Keratinocyte (primary cell): ENCODE data around the gene HSFX1. TPM values are rescaled to one million over a fixed set of nuclear protein-coding genes. Genes with fewer than 3 reads are reported as not detected.

ENCODE experiments used
- DNase-seq: peaks from one replicate; pipeline ENCODE4 v3.0.0-alpha.2; 2011; ENCODE audit warnings: low read depth, missing footprints, low spot score
- FAIRE-seq: peaks from 2 replicates; lab custom pipeline; 2011; peaks lifted over from hg19 to GRCh38; lab: Jason Lieb, UNC
- H2AFZ ChIP-seq: 2 replicates; pipeline ENCODE4 v1.6.0; 2012; ENCODE audit warnings: low read length, control low read depth, inconsistent platforms; ENCODE audit not compliant: control insufficient read depth
- H3K27ac ChIP-seq: 2 replicates; pipeline ENCODE4 v1.5.1; 2011; ENCODE audit warnings: low read length; ENCODE audit not compliant: control insufficient read depth, insufficient read depth
- H3K27me3 ChIP-seq: 3 replicates; pipeline ENCODE4 v1.6.0; 2011; ENCODE audit warnings: low read length; ENCODE audit not compliant: control insufficient read depth, insufficient read depth; ENCODE audit errors: extremely low read depth
- H3K36me3 ChIP-seq, 2 experiments: 2 replicates in 1 of 2; 3 replicates in 1 of 2; pipeline ENCODE4 v1.5.1; 2011; ENCODE audit warnings: low read length in 2 of 2, mild to moderate bottlenecking in 1 of 2; ENCODE audit not compliant: control insufficient read depth in 2 of 2, insufficient read depth in 2 of 2; ENCODE audit errors: extremely low read depth in 1 of 2
- H3K4me1 ChIP-seq: 3 replicates; pipeline ENCODE4 v1.5.1; 2011; ENCODE audit warnings: low read length; ENCODE audit not compliant: control insufficient read depth, insufficient read depth; ENCODE audit errors: extremely low read depth
- H3K4me2 ChIP-seq: 3 replicates; pipeline ENCODE4 v1.6.0; 2011; ENCODE audit warnings: low read depth, low read length; ENCODE audit not compliant: control insufficient read depth, insufficient read depth; ENCODE audit errors: extremely low read depth
- H3K4me3 ChIP-seq, 3 experiments: fragments of 200-600 bp in 1 of 3; sonication (generic) in 1 of 3; 2 replicates in 2 of 3; 3 replicates in 1 of 3; pipeline ENCODE4 v1.5.1; 2011 to 2016; ENCODE audit warnings: low read length in 3 of 3, mild to moderate bottlenecking in 3 of 3, control low read depth in 2 of 3, inconsistent platforms in 1 of 3, low read depth in 1 of 3, mixed read lengths in 1 of 3, mixed run types in 1 of 3, moderate library complexity in 1 of 3; ENCODE audit not compliant: control insufficient read depth in 2 of 3, insufficient read depth in 2 of 3; ENCODE audit errors: extremely low read depth in 1 of 3
- H3K79me2 ChIP-seq: 2 replicates; pipeline ENCODE4 v1.6.0; 2012; ENCODE audit warnings: low read length; ENCODE audit not compliant: control insufficient read depth, insufficient read depth
- H3K9ac ChIP-seq: 3 replicates; pipeline ENCODE4 v1.6.0; 2011; ENCODE audit warnings: low read length; ENCODE audit not compliant: control insufficient read depth, insufficient read depth; ENCODE audit errors: extremely low read depth
- H3K9me1 ChIP-seq: 3 replicates; pipeline ENCODE4 v1.6.0; 2011; ENCODE audit warnings: low read length; ENCODE audit not compliant: control insufficient read depth, insufficient read depth; ENCODE audit errors: extremely low read depth
- H3K9me3 ChIP-seq: 2 replicates; pipeline ENCODE4 v1.5.1; 2012; ENCODE audit warnings: low read depth, low read length; ENCODE audit not compliant: control insufficient read depth
- H4K20me1 ChIP-seq: 3 replicates; pipeline ENCODE4 v1.6.0; 2011; ENCODE audit warnings: low read length; ENCODE audit not compliant: control insufficient read depth, insufficient read depth; ENCODE audit errors: extremely low read depth
- CTCF ChIP-seq, 3 experiments: IDR thresholded peaks in 1 of 3; conservative IDR thresholded peaks in 1 of 3; optimal IDR thresholded peaks in 1 of 3; 2 replicates in 2 of 3; 3 replicates in 1 of 3; pipeline versions ENCODE3 to v1.5.1; 2011; ENCODE audit warnings: low read length in 3 of 3, mild to moderate bottlenecking in 3 of 3, moderate library complexity in 2 of 3, control low read depth in 1 of 3, inconsistent platforms in 1 of 3; ENCODE audit not compliant: insufficient read depth in 2 of 3; ENCODE audit errors: extremely low read depth in 1 of 3
- EZH2 ChIP-seq: IDR thresholded peaks from one replicate; pipeline ENCODE4 v1.6.1; 2012; ENCODE audit warnings: inconsistent platforms, mild to moderate bottlenecking, low read length, moderate library complexity
- dilution Hi-C: fragments of 300-500 bp; cut with MboI; formaldehyde crosslinking; loops from one replicate; pipeline ENCODE4 v1.7.0; 2020; ENCODE audit warnings: low sequenced_read_pairs; ENCODE audit not compliant: extremely low pct_ligation_motif_present
- polyA plus RNA-seq, 5 experiments: library from polyadenylated mRNA; depleted of rRNA in 3 of 5; stranded (reverse) in 3 of 5; stranded (forward) in 1 of 5; unstranded in 1 of 5; fragments of >200 nt; gene quantifications; 1 replicate in 1 of 5; 2 replicates in 3 of 5; 3 replicates in 1 of 5; pipeline versions ENCODE4 v1.2.1 to v1.2.3, GENCODE V29; 2011 to 2012; ENCODE audit warnings: missing spikeins in 2 of 5, low read depth in 1 of 5, low replicate concordance in 1 of 5

HSFX1 gene
- polyA plus RNA-seq, 1 donor (not counting 4 experiments of a cell fraction or from before 2014, with no cell fraction given): not detected

- Histone ChIP-seq H3K27me3 (no peaks in the 10 kb centered on the region), H4K20me1 (no peaks in the 10 kb centered on the region), H3K9me1 (no peaks in the 10 kb centered on the region), H2AFZ (no peak overlapping the region), H3K36me3 (no peaks in the 10 kb centered on the region), H3K4me1 (no peaks in the 10 kb centered on the region), H3K4me2 (no peak overlapping the region), H3K27ac (no peak overlapping the region), H3K79me2 (no peaks in the 10 kb centered on the region), H3K9ac (no peak overlapping the region), H3K9me3 (no peaks in the 10 kb centered on the region), H3K4me3 (no peak overlapping the region)
- TF ChIP-seq CTCF (optimal IDR thresholded peaks at IDR 0.05 in 1 of 3, IDR thresholded peaks at IDR 0.05 in 1 of 3, conservative IDR thresholded peaks at IDR 0.05 in 1 of 3; ENCODE audit: extremely low read depth in 1 of 3, insufficient read depth in 2 of 3, low read length in 3 of 3) (no peak), EZH2 (no peak)
- dilution Hi-C loops: no loop called here
- no peak for FAIRE-seq
- no peak for DNase-seq
These were observed 30.2 kb downstream of the HSFX1 start for GRCh38 chrX:149804102-149804501.

- no peaks in the 10 kb centered on the region for H3K4me1 ChIP-seq
- H3K27ac ChIP-seq: no peak overlapping the region
- no peak overlapping the region for H3K4me3 ChIP-seq
- TF ChIP-seq CTCF (optimal IDR thresholded peaks at IDR 0.05 in 1 of 3, IDR thresholded peaks at IDR 0.05 in 1 of 3, conservative IDR thresholded peaks at IDR 0.05 in 1 of 3; ENCODE audit: extremely low read depth in 1 of 3, insufficient read depth in 2 of 3, low read length in 3 of 3) (no peak), EZH2 (no peak)
- H3K36me3 ChIP-seq: no peaks in the 10 kb centered on the region
- no peak for DNase-seq
- H3K9me1 ChIP-seq: no peaks in the 10 kb centered on the region
- dilution Hi-C loops: no loop called here
- H2AFZ ChIP-seq: no peak overlapping the region
- no peak overlapping the region for H3K4me2 ChIP-seq
- no peak for FAIRE-seq
- H4K20me1 ChIP-seq: no peaks in the 10 kb centered on the region
- no peaks in the 10 kb centered on the region for H3K79me2 ChIP-seq
- no peak overlapping the region for H3K9ac ChIP-seq
- no peaks in the 10 kb centered on the region for H3K9me3 ChIP-seq
- H3K27me3 ChIP-seq: no peaks in the 10 kb centered on the region
These were observed 34.0 kb downstream of the HSFX1 start for GRCh38 chrX:149807747-149808458.
